AG09319 (cell line): ENCODE data around the gene KRT222.

Experiments used
- DNase-seq: peaks from one replicate; pipeline ENCODE4 v3.0.0-alpha.2; 2010; ENCODE audit warnings: low read depth; ENCODE audit errors: extremely low read depth
- TF ChIP-seq, protein P1 (sequence below): IDR thresholded peaks from 2 replicates; pipeline ENCODE4 v1.5.1; 2011; ENCODE audit warnings: low read depth, mild to moderate bottlenecking, inconsistent platforms, low read length, moderate library complexity

The KRT222 gene

DNA sequence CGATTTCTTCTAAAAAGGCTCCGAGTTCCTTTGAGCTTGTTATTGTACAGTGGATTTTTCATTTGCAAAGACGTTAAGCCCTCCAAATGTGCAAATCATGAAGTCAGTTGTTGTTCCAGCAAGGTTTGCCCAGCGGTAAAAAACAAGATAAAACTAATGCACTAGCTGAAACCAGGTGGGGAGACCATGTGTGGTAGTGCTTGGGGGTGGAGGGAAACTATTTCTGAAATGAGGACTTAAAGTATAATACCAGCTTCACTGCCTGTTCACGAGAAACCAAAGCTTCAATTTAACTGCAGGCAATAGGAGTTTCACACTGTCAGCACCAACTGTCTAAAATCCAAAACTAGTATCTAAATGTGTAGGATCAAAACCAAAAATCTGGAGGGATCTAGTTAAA, 39.7 kb downstream of the KRT222 start:
- no peak for DNase-seq
- TF ChIP-seq, protein P1, sequence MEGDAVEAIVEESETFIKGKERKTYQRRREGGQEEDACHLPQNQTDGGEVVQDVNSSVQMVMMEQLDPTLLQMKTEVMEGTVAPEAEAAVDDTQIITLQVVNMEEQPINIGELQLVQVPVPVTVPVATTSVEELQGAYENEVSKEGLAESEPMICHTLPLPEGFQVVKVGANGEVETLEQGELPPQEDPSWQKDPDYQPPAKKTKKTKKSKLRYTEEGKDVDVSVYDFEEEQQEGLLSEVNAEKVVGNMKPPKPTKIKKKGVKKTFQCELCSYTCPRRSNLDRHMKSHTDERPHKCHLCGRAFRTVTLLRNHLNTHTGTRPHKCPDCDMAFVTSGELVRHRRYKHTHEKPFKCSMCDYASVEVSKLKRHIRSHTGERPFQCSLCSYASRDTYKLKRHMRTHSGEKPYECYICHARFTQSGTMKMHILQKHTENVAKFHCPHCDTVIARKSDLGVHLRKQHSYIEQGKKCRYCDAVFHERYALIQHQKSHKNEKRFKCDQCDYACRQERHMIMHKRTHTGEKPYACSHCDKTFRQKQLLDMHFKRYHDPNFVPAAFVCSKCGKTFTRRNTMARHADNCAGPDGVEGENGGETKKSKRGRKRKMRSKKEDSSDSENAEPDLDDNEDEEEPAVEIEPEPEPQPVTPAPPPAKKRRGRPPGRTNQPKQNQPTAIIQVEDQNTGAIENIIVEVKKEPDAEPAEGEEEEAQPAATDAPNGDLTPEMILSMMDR, result no peak

DNA sequence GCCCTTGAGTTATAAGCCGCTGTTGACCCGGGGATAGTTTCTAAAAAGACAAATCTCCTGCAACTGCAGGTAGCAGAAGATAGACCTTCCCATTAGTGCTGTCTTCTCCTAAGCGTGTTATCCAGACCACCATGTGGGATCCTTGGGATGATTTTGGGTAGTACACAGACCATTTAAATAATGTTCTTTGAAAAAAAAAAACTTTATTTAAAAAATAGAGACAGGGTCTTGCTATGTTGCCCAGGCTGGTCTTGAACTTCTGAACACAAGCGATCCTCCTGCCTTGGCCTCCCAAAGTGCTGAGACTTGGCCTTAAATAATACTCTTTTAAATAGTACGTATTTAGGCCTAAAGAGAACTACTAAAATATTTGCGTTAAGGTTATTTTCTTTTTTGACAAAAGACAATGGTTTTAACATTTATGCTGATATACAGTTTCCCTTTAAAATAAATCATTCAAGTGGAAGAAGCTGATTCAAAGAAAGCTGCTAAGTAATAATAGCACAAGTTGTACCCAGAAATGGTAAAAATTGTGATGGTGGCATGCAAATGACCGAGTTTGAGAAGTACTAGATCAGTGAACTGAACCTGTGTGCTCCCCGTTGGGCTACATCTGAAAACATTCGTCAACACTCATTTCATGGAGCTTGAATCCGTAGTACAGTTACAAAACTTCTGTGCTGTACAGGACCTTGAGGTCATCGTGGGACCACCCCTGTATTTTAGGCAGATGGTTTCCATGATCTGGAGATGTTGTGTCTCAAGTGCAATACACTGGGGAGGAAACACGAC, 41.4 kb downstream of the KRT222 start:
- DNase-seq, result no peak

DNA sequence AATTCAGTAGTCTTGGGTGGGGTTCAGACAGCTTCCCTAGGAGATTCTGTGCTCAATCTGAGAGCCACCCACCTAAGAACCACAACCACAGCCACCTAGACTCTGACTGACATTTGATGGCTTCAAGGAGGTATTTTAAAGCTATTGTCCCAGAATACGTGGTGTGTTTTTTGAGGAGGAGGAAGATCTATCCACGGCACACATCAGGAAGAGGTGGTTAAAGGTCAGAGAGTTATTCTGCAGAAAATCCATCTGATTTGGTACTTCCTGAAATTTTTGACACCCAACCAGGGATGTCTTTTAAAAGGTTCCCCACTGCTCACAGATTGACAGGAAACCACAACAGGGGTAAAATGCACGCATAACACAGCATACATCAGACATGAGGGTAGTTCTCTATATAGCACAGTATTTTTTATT, 42.5 kb downstream of the KRT222 start:
- no peak for DNase-seq
- TF ChIP-seq, protein P1, result no peak

More for the DNA sequence above, 41.4 kb downstream of the KRT222 start:
- TF ChIP-seq, protein P1, result no peak

DNA sequence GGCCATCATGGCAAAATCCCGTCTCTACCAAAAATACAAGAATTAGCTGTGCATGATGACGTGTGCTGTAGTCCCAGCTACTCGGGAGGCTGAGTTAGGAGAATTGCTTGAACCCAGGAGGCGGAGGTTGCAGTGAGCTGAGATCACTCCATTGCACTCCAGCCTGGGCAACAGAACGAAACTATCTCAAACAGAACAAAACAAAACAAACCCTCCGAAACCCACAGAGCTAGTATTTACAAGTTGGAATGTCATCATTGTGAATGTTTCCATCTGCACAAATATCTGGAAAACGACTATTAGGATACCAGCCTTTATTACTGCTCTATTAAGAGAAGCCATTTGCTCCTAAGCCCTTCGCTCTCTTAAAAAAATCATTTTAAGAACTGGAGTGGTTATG, 43.4 kb downstream of the KRT222 start:
- TF ChIP-seq, protein P1, result no peak
- DNase-seq, result no peak

DNA sequence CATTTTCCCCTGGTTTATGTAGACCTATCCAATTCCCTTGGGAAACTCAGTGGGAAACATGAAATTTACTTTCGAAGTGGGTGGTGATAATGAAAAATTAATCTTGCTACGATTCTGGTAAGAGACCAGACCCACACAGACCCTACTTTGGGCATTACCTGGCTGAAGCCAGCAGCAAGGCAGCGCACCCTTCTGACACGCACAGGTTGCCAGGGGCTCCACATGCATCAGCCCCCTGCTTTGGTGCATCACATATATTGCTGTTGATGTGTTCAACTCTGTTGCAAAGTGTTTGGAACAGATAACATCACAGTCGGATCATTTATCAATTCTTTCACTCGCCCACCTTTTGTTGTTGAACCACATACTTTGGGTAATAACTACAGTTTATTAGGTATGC, 44.0 kb downstream of the KRT222 start:
- TF ChIP-seq, protein P1, result no peak
- DNase-seq, result no peak

DNA sequence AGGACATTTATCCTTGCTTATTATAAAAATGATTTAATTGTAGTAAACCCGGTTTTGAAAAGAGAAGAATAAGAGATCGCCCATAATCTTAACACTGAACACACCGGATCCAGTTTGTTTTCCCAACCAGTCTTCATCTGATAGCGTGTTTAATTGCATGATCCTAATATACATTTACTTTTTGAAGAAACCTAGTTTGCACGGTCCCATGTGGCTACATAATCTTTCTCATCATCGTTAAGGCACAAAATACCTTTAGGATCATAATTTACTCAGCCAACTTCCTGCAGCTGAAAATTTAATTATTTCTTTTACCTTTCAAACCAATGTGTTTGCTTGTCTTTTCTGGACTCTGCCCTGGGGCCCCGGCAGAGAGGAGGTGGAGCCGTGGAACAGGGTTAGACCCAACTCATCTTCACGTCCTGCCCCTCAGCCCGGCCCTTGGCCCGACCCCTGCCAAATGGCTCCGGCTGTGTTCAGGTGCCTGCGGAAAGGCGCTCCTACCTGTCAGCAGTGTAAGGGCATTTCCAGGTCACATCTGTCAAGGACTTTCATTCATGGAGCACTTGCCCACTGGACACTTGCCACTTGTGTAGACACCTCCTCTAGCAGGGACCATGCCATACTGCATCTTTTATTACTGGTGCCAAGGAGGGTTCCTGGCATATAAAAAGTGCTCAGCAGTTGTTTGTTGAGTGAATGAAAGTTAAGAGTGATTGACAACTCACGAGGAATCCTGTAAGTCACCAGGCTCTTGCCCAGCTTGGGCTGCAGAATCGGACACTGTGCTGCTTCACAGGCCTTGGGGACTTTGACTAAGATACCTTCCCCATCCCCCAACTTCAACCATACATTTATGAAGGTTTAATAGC, 46.0 kb downstream of the KRT222 start:
- no peak for DNase-seq
- TF ChIP-seq, protein P1, result no peak
